ENCODE results near the gene NKG7.

Gene NKG7

GRCh38 chr19:51368366-51369282 lies 3.8 kb downstream of the NKG7 start, which contains the start of gene CLDND2:
TSS of gene CLDND2 (minus strand) at chr19:51369003. CDS start at chr19:51368577, 426 bp downstream.
- ATAC-seq (ENCODE audit: low read depth): no peak
- Histone ChIP-seq H3K27me3 (ENCODE audit: insufficient read depth, poor library complexity, severe bottlenecking) (no peaks in the 10 kb centered on the region), H3K4me3 (ENCODE audit: severe bottlenecking) (peak within 1 kb of the TSS; percentile 52)

GRCh38 chr19:51367565-51368365 lies 4.7 kb downstream of the NKG7 start:
- Histone ChIP-seq H3K4me1 (ENCODE audit: insufficient read depth, poor library complexity, severe bottlenecking) (peaks cover 17% of the 10 kb centered on the region), H3K4me3 (ENCODE audit: severe bottlenecking) (peak overlapping the region; percentile 52), H3K36me3 (ENCODE audit: low read depth) (no peaks in the 10 kb centered on the region), H3K27me3 (ENCODE audit: insufficient read depth, poor library complexity, severe bottlenecking) (no peaks in the 10 kb centered on the region), H3K27ac (ENCODE audit: poor library complexity, severe bottlenecking) (peak overlapping the region; percentile 76), H3K9me3 (ENCODE audit: severe bottlenecking) (no peaks in the 10 kb centered on the region)
- no peak for TF ChIP-seq CTCF (IDR thresholded peaks at IDR 0.05; ENCODE audit: poor library complexity, severe bottlenecking)
- ATAC-seq (ENCODE audit: low read depth) (peak; percentile 79), DNase-seq (ENCODE audit: low spot score) (peak; percentile 98)

More at GRCh38 chr19:51368366-51369282, 3.8 kb downstream of the NKG7 start, which contains the start of gene CLDND2:
- H3K27ac ChIP-seq (ENCODE audit: poor library complexity, severe bottlenecking): peak within 1 kb of the TSS; percentile 76
- no peaks in the 10 kb centered on the region for H3K36me3 ChIP-seq (ENCODE audit: low read depth)
- no peak for DNase-seq (ENCODE audit: low spot score)
- H3K9me3 ChIP-seq (ENCODE audit: severe bottlenecking): no peaks in the 10 kb centered on the region
- peaks cover 17% of the 10 kb centered on the region for H3K4me1 ChIP-seq (ENCODE audit: insufficient read depth, poor library complexity, severe bottlenecking)
- TF ChIP-seq CTCF (IDR thresholded peaks at IDR 0.05; ENCODE audit: poor library complexity, severe bottlenecking): no peak

GRCh38 chr19:51367255-51367564 lies 5.2 kb downstream of the NKG7 start:
- Histone ChIP-seq H3K9me3 (ENCODE audit: severe bottlenecking) (no peaks in the 10 kb centered on the region), H3K4me3 (ENCODE audit: severe bottlenecking) (peak overlapping the region; percentile 52), H3K4me1 (ENCODE audit: insufficient read depth, poor library complexity, severe bottlenecking) (peaks cover 17% of the 10 kb centered on the region), H3K36me3 (ENCODE audit: low read depth) (no peaks in the 10 kb centered on the region), H3K27ac (ENCODE audit: poor library complexity, severe bottlenecking) (peak overlapping the region; percentile 76), H3K27me3 (ENCODE audit: insufficient read depth, poor library complexity, severe bottlenecking) (no peaks in the 10 kb centered on the region)
- ATAC-seq (ENCODE audit: low read depth): no peak
- no peak for DNase-seq (ENCODE audit: low spot score)
- no peak for TF ChIP-seq CTCF (IDR thresholded peaks at IDR 0.05; ENCODE audit: poor library complexity, severe bottlenecking)

GRCh38 chr19:51366389-51367254 lies 5.8 kb downstream of the NKG7 start:
- peak overlapping the region; percentile 52 for H3K4me3 ChIP-seq (ENCODE audit: severe bottlenecking)
- peak overlapping the region; percentile 76 for H3K27ac ChIP-seq (ENCODE audit: poor library complexity, severe bottlenecking)
- peak; percentile 78 for ATAC-seq (ENCODE audit: low read depth)
- no peaks in the 10 kb centered on the region for H3K36me3 ChIP-seq (ENCODE audit: low read depth)
- no peak for TF ChIP-seq CTCF (IDR thresholded peaks at IDR 0.05; ENCODE audit: poor library complexity, severe bottlenecking)
- peak; percentile 99 for DNase-seq (ENCODE audit: low spot score)
- no peaks in the 10 kb centered on the region for H3K9me3 ChIP-seq (ENCODE audit: severe bottlenecking)
- no peaks in the 10 kb centered on the region for H3K27me3 ChIP-seq (ENCODE audit: insufficient read depth, poor library complexity, severe bottlenecking)
- H3K4me1 ChIP-seq (ENCODE audit: insufficient read depth, poor library complexity, severe bottlenecking): peaks cover 17% of the 10 kb centered on the region
